Measurements from ENCODE around the gene RHBDF2.

- TF ChIP-seq CTCF (IDR thresholded peaks at IDR 0.05) = no peak
- TF ChIP-seq POLR2A (IDR thresholded peaks at IDR 0.05) = no peak
Observed at GRCh38 chr17:76548378-76549214, 47.4 kb upstream of the RHBDF2 start.
